ENCODE measurements around the gene ZNF630.
A peak's percentile ranks its signal among the peaks of the same experiment; 100 is the strongest.
"Not testable (repeated sequence)": the region's sequence is repeated elsewhere in the genome, so short reads cannot be mapped to it uniquely, and the experiment has no call there.

The ZNF630 gene

DNA sequence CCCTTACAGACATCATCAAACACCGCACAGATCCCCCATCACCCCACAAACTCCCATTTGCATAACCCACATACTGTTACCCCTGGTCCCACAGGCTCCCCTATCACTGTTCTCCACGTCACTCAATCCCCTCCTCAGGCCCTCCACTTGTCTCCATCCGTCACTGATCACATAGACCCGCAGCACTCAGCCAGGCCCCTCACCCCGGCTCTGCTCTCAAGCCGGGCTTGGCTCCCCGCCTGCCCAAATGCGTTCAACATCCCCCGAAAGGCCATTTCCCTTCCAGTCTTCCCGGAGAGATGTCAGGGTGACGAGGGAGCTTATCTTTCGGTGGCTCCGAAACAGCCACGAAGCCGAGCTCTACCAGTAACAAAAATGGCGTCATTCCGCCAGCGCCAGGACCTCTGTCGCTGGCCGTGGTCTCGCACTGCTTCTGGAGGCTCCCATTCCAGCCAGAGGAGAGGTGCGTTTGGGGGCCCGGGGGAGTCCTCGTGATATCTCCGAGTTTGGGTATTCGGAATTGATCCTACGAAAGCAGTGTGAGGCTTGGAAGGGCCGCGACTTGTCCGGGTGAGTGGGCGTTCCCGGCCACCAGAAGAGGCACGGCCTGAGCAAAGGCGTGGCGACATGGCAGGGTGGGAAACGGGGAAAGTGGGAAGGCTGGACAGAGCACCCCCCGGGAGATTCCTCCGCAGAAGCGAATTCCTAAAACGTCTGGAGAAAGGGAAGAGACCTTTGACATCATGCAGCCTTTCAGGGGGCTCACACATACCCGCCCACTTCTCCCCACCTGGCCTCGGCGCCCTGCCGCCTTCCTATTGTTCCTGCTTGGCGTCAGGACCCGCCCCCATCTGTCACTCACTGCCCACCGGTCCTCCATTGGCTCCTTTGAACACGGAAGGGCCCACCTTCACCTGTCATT is at the start of gene ZNF630:
TSS of gene ZNF630 (minus strand) at position 577 of the 922 bp plus-strand sequence. CDS start 4,754 bp downstream, outside the sequence.
- DNase-seq: peak; percentile 14 to 31

GRCh38 chrX:48107717-48108116 is 36.3 kb upstream of the ZNF630 start:
- DNase-seq: no peak

DNA sequence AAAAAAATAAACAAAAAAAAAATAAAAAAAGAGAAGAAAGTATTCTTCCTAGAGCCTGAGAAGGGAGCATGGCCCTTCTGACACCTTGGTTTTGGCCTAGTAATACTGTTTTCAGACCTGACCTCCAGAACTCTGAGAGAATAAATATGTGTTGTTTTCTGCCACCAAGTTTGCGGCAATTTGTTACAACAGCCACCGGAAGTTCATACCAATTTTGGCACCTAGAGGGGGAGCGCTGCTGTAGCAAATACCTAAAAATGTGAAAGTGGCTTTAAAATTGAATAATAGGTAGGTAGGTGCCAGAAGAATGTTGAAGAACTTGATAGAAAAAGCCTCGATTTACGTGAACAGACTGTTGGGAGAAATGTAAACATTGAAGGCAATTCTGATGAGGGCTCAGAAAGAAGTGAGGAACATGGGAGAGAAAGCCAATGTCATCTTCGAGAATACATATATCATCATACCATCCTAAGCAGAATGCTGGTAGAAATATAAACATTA is 31.5 kb upstream of the ZNF630 start:
- DNase-seq: no peak

DNA sequence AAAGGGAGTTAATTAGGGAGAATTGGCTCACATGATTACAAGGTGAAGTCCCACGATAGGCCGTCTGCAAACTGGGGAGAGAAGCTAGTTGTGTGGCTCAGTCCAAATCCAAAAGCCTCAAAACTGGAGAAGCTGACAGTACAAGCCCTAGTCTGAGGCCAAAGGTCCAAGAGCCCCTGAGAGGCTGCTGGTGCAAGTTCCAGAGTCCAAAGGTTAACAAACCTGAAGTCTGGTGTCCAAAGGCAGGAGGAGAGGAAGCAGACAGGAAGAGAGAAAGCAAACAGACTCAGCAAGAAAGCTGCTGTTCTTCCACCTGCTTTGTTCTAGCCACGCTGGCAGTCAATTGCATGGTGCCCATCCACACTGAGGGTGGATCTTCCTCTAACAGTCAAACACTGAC is 30.0 kb upstream of the ZNF630 start:
- no peak for DNase-seq

GRCh38 chrX:48092558-48092957 is 21.1 kb upstream of the ZNF630 start:
- DNase-seq: not testable (repeated sequence)

DNA sequence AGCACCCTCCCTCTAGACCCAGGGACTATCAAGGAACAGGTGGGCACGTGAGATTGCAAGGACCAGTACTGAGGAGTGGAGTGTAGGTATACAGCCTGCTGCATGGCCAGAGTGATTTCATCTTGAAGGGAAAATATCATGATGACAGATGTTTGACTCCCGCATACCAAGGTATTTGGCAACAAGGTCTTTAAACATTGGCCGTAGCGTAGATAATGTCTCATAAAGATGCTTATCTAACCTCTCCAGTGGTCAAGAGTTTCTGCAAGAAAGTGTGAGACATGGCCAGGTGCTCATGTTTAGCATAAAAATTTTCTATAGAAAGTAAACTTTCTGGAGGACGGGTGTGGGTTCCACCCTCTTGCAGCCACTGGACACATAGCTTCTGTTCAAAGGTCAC is 18.7 kb upstream of the ZNF630 start:
- no peak for DNase-seq

GRCh38 chrX:48086082-48086481 is 14.6 kb upstream of the ZNF630 start:
- no peak for DNase-seq

- no peak for DNase-seq
Observed at GRCh38 chrX:48083706-48084105, 12.3 kb upstream of the ZNF630 start.

DNA sequence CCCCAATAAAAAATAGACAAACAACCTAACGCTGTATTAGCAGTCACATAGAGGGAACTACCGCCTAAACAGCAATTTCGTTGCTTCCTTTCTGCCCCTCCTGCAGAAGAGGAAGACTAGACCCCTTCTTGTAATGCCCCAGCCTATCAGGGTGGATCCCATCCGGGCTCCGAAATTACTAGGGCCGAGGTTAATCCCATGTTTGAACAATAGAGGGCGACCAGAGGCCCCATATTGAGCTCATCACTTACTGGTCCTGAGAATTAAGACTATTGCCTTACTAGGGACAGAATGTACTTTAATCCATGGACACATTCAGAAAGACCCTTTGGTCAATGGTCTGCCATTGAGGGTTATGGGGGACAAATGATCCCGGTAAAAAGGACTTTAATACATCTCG is 11.8 kb upstream of the ZNF630 start:
- no peak for DNase-seq

DNA sequence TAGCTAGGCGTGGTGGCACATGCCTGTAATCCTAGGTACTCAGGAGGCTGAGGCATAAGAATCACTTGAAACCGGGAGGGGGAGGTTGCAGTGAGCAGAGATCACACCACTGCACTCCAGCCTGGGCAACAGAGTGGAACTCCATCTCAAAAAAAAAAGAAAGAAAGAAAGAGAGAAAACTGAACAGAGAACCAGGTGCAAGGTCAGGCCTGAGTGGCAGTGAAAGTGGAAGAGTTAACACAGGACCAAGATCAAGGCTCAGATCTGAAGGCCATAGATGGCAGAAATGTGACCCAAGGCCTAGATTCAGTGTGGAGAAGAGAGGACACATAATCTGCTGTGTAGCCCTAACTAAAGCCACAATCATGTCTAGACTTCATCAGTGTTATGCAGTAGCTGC is 4.9 kb upstream of the ZNF630 start:
- DNase-seq: no peak

- no peak for DNase-seq
Observed at GRCh38 chrX:48071986-48072605, 656 bp upstream of the ZNF630 start.

GRCh38 chrX:48068096-48068887 is 3.1 kb downstream of the ZNF630 start:
- no peak for DNase-seq

DNA sequence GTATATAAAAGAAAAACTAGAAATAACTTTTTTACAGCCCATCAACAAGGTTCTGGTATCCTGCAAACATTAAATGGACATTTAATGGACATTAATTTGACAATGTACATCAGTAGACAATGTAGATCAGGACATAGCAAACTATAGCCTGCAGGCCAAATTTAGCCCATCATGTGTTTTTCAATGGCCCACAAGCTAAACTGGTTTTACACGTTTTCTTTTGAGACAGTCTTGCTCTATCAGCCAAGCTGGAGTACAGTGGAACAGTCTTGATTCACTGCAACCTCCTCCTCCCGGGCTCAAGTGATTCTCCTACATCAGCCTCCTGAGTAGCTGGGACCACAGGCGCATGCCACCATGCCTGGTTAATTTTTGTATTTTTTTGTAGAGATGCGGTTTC is 7.2 kb downstream of the ZNF630 start:
- DNase-seq: no peak

DNA sequence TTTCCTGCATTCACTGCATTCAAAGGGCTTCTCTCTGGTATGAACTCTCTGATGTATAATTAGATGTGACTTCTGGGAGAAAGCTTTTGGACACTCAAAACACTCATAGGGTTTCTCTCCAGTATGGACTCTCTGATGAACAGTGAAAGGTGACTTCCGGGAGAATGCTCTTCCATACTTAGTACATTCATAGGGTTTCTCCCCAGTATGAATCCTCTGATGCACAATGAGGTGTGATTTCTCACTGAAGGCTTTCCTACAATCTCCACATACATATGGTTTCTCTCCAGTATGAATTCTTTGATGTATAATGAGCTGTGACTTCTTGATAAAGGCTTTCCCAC is 12.2 kb downstream of the ZNF630 start:
- DNase-seq: no peak

DNA sequence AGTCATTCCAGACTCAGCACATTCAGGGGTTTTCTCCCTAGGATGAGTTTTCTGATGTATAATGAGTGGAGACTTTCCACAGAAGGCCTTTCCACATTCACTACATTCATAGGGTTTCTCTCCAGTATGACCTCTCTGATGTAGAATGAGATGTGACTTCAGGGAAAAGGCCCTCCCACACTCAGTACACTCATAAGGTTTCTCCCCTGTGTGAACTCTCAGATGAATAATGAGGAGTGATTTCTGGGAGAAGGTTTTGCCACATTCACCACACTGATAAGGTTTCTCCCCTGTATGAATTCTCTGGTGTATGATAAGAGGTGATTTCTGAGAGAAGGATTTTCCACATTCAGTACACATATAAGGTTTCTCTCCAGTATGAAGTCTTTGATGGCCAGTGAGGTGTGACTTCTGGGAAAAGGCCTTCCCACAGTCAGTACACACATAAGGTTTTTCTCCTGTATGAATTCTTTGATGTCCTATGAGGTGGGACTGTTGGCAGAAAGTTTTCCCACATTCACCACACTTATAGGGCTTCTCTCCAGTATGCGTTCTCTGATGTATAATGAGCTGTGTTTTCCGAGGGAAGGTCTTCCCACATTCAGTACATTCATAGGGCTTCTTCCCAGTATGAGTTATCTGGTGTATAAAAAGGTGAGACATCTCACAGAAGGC is 12.7 kb downstream of the ZNF630 start:
- no peak for DNase-seq

- DNase-seq: no peak
Observed at GRCh38 chrX:48046846-48047245, 24.6 kb downstream of the ZNF630 start.

GRCh38 chrX:48045410-48046311 is 25.8 kb downstream of the ZNF630 start:
- no peak for DNase-seq

- DNase-seq: no peak
Observed at GRCh38 chrX:48043056-48043455, 28.4 kb downstream of the ZNF630 start.

GRCh38 chrX:48035891-48036290 is 35.5 kb downstream of the ZNF630 start:
- DNase-seq: no peak

DNA sequence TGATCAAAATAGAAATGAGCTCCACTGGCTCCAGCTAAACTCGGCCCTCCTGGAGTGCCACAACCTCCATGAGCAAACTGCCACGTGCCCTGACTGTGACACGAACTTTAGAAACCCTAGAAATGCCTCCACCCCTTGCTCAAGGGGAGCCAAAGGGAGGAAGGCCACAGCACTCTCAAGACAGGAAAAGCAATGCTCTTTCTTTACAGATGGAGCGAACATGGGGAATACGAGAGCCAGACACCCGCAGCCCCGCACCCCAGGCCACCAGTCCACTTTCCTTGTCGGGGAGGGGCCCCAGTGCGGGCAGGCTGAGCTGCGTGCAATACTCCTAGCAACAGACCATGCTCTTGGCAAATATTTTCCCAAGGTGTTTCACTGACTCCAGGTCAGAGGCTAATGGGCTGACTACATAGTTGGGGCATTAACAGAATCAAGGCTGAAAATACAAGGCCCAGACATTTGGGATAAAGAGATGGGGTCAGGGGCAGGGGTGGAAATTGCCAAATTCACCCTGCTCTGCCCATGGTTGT is 40.7 kb downstream of the ZNF630 start:
- DNase-seq: not testable (repeated sequence)

DNA sequence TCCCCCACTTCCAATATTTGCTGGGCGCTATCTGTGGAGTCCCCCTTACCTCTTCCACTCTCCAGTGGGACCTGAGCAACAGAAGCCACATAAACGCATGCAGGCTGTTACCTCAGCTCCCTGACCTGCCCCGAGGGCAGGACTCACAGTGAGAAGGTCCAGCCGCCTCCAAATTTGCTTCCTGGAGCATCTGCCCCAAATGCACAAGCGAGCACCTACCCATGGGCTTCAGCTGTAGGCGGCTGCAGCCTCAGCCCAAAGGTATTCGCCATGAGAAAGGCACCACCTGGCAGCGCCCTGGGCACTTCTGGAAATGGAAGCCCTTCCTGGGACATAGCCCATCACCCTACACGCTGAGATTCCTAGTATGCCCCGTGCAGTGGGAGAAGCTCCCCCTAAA is 41.2 kb downstream of the ZNF630 start:
- no peak for DNase-seq
